Hematopoietic multipotent progenitor cell treated with erythropoietin and hydrocortisone succinate and interleukin-3 and kit ligand, for 15 days (in vitro differentiated cells): ENCODE data around the gene DNAH7.
A peak's percentile ranks its signal among the peaks of the same experiment; 100 is the strongest.

ENCODE experiments used
- DNase-seq: peaks from one replicate; pipeline ENCODE4 v3.0.0-alpha.2; 2015; ENCODE audit warnings: low spot score

The DNAH7 gene

GRCh38 chr2:196077821-196078220 is 9.2 kb upstream of the DNAH7 start:
- DNase-seq = no peak

GRCh38 chr2:196076778-196077568 is 8.3 kb upstream of the DNAH7 start:
- no peak for DNase-seq

DNA sequence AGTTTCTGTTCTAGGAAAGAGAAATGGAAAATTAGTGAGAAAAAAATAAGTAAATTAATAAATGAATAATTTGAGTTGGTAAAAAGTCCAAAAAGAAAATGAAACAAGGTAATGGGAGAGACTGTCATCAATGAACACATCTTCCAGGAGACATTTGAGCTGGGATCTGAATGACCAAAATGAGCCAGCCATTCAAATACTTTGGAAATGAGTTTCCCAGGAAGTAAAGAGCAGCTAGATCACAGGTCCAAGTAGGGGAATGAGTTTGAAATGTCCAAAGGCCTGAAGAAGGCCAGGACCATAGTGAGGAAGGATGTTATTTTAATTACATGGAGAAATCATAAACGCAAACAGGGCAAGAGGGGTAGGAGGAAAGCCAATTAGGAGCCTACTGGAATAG is 6.6 kb upstream of the DNAH7 start:
- no peak for DNase-seq

- DNase-seq = no peak
These were observed 6.0 kb upstream of the DNAH7 start for GRCh38 chr2:196074631-196075030.

DNA sequence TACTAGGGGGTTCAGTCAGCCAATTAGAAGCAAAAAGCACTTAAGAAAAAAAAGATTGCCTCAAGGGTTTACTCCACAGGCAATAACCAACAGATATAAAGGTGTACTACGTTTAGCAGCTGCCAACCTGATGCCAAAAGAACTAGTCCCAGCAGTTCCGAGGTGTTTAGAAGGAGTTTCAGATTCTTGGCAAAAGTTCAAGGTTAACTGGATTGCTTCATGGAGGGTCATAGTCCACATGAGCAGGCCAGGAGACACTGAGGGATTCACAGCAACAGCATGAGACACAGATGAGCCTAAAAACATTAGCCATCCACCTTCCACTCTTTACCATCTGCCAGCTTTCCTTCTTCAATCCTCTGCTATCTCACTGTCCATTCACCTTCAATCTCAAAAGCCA is 4.9 kb upstream of the DNAH7 start:
- no peak for DNase-seq

DNA sequence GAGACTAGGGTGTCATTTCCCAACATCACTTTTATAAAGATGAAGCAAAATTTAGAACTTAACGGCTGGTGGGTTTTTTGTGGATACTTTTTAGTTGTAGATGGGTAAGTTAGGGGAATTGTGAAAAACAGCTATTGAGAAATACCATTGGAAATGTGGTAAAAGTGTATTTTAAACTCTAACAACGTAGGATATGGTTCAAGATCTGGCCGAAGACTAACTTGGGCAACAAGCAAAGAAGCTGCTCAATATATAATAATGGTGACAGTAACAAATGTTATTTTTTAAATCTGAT is 1.6 kb downstream of the DNAH7 start:
- DNase-seq = no peak

DNA sequence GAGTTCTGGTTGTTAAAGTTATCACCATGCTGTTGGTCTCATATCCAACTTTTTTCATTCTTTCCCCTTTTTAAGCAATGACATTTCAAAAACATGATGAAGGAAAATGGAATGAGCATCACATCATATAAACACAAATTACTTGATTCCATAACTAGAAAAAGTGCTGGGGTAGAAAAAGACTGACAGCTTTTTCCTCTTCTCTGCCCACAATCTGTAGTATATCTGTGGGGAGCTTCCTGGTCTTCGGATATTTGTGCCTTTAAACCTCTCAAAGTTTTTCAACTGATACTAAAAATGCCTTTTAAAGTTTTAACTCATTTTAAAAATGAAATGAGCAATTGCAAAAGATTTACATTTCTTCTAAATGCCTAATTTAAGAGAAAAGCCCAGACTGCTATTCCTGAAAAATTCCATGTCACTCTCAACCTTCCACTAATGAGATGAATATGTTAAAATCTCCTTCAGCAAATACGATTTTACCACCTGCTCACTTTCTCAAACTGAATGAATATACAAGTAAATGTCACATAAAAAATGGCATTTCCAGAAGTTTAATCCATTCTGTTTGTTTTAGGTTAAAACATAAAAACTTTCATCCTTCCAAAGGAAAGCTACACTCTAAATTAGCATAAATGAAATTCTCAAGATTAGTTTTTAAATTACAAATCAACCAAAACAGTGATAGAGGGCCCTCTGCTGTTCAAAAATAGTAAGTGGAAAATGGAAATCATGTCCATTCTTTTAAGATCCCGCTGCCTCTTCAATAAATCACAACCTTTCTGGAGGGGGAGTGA is 2.1 kb downstream of the DNAH7 start:
- peak; percentile 13 for DNase-seq

GRCh38 chr2:196063773-196064172 is 4.9 kb downstream of the DNAH7 start:
- no peak for DNase-seq

DNA sequence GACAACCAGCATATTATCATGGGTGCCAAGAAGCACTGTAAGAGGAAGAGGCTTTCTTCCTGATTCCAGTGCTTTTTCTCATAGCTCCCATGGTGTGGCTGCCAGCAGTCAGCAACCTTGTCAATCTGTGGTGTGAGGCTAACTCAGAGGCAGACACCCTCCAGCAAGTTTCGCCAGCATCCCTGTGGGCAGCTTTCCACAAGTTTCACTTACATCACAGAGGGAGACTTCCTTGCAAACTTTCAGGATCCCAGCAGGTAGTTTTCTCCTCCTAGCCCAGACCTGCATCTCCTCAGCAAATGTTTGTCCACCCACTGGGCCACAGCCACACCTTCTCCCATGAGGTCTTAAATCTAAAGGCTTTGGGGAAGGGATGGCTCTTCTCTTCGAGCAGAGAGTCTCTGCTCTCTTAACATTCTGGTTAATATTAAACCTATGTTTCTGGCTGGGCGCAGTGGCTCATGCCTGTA is 9.1 kb downstream of the DNAH7 start:
- DNase-seq = no peak

DNA sequence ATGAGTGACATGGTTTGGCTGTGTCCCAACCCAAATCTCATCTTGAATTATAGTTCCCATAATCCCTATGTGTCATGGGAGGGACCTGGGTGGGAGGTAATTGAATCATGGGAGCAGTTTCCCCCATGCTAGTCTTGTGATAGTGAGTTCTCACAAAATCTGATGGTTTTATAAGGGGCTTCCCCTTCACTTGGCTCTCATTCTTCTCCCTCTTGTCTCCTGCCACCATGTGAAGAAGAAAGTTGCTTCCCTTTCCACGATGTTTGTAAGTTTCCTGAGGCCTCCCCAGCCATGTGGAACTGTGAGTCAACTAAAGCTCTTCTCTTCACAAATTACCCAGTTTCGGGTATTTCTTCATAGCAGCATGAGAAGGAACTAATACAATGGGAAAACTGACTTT is 14.0 kb downstream of the DNAH7 start:
- no peak for DNase-seq

DNA sequence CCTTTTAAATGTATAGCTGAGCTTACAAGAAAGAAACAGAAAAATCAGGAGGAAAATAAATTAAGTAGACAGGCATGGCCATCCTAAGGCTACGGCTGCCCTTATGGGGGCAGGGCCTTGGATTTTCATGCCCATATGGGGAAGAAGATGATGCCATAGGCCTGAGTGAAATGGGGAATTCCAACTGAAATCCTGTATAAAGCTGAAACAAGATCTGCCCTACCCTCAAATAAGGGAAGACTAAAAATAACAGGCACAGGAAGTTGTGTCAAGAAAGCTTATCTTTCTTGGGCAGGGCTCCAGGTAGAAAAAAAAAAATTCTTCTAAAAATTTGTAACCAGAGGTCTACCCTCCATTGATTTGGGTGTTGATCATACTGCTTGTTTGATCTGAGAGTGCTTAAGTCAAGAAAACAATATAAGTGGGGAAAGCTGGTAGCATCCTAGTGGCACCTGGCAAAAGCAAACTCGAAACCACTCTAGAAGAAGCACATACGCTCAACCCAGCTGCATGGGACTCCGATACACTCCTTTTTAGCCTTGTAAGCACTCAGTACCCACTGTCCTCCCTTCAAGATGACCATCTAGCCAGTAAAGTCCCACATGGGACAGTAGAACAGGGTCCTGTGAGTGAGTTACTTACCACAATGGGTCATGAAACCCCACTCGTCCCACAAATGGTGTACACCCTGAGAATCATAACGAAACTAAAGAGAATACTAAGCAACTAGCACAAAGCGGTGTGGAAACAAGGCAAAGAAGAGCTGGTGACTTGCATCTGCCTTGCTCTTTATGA is 22.3 kb downstream of the DNAH7 start:
- DNase-seq = no peak

GRCh38 chr2:196041786-196042185 is 26.9 kb downstream of the DNAH7 start:
- no peak for DNase-seq

DNA sequence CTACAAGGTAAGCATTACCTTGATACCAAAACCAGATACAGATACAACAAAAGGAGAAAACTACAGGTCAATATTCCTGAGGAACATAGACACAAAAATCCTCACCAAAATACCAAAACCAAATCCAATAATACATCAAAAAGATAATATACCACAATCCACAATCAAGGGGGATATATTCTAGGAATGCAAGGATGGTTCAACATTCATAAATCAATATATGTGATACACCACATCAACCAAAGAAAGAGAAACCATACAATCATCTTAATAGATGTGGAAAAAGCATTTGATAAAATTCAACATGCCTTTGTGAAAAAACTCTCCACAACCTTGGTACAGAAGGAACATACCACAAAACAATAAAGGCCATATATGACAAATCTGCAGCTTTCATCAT is 28.4 kb downstream of the DNAH7 start:
- DNase-seq = no peak

DNA sequence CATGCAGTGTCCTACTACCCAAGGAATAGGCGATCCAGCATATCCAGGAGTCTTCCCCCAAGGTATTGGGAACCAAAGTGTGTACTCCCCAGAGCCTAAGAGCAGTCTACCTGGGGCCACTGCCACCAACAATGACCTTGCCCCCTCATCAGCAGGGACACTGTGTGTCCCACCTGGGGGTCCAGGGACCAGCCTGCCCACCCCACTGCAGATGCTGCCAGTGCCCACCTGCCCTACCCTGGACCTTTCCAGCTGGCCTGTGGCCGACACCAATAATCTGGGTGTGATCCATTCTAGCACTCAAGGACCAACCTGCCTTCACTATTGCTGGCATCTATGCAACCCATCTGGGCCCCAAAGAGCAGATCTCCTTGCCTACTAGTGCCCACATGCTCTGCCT is 32.2 kb downstream of the DNAH7 start:
- no peak for DNase-seq

DNA sequence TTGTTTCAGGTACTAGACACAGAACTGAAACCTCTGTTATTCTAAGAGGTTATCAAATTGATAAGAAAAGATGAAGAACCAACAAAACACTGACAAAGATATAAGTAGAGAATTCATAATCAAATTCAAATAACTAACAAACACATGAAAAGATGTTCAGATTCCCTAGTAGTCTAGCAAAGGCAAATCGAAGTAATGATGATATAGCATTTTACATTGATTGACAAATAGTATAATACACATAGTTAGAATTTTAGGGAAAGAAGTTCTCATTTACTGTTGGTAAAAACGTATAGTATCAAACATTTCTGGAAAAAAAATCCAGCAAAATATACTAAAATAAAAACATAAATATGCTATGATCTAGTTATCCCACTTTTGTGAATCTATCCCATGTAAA is 50.6 kb downstream of the DNAH7 start:
- no peak for DNase-seq

DNA sequence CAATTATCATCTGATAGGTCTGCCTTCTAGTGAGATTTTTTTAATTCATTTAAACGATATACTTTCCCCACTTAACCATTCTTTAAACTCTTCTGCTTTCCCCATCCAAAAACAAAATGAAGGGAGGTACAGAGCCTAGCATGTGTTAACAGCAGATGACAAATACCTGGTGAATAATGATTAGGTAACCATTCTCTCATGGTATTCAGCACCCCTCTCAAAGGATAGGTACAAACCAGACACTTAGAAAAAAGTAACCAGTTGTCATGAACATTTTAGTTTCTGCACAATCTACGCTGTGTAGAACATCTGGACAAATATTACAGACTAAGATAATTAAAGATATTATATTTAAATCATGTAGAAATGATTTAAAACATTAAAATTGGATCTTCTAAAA is 56.3 kb downstream of the DNAH7 start:
- DNase-seq = no peak

DNA sequence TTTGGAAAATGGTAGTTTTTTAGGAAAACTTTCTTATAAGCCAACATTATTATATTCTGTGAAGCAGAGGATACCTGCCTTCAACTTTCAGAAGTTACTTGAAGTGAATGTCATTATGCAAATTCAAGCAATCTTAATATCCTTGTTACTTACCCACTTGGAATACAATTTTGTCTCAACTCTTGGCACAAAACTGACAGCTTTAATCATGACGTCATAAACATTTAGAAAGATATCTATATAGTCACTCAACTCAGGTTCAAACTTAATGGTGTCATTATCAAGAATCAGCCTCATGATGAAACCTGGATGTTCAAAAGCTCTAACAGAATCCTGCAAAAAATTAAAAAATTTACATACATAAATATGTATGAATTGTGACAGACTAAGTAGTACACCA is 68.1 kb downstream of the DNAH7 start:
- DNase-seq = no peak

- DNase-seq = no peak
These were observed 70.6 kb downstream of the DNAH7 start for GRCh38 chr2:195998070-195998469.

GRCh38 chr2:195995499-195995898 is 73.1 kb downstream of the DNAH7 start:
- DNase-seq = no peak

- DNase-seq = no peak
These were observed 75.0 kb downstream of the DNAH7 start for GRCh38 chr2:195993623-195994022.

DNA sequence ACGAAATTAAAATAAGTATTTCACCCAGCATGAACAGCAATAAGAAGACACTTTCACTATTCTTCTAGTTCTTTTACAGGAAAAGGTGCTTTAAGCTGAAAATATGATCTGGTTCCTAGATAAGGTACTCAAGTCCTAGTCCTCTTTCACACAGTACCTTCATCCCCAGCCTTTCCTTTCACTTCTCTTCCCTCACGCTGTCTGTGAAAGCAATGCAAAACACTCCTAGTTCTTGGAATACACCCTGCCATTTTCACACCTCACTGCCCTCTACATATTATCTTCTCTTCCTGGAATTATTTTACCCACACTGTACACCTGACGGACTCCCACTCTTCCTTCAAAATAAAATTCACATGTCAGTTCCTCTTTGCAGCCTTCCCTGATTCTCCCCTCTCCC is 82.9 kb downstream of the DNAH7 start:
- DNase-seq = no peak

DNA sequence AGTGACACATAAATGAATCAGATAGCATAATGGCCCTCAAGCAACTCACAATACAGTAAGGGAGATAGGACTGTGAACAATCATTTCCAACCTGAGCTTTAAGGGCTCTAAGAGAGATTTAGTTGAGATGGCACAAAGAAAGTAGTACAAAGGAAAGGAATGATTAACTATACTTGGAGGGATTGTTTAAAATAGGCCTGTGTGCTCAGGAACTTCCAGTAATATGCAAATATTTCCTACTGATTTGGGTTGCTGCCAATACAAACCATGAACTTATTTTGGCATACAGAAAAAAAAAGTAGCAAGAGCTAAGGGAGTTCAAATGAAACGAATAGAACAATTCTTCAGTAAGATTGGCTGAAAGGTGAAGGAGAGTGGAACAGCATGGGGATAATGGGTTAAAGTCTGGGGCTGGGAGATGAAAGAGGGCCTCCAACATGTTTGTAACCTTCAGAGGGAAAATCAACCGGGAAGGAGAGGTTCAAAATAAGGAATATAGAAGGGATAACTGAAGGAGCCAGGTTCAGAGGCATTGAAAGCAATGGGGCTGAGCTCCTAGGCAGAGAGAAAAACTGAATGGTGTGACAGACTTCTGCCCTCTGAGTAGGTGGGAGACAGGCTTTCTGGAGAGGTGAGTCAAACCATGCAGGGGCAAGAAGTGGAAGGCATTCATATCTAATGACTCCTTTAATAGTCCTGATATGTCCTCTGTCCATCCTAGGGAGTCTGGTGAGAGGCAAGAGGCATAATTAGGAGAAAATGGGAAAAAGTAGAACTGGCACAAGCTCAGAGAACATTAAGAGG is 83.5 kb downstream of the DNAH7 start:
- DNase-seq = no peak
